Measurements from ENCODE around the gene ANKS1B.

DNA sequence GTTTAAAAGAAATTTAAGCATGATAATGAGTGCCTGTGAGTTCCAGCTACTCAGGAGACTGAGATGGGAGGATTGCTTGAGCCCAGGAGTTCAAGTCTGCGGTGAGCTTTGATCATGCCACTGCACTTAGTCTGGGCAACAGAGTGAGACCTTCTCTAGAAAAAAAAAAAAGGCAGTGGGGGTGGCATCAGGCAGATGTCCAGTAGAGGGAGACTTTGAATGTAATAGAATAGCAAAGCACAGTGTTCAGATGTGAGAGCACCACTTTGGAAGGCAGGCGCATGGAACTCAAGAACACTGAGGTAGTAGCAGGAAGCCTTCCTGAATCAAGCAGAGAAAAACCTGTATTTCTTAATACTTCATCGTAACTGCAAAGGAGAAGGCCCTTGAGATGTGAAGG, 731.7 kb downstream of the ANKS1B start:
- TF ChIP-seq TAF1 (IDR thresholded peaks at IDR 0.05; ENCODE audit: low read depth) (no peak), CEBPB (IDR thresholded peaks at IDR 0.05) (no peak), RAD21 (IDR thresholded peaks at IDR 0.05; ENCODE audit: low read depth) (no peak)
